PC-3 (cell line): Measurements from ENCODE around the gene CD4. TPM values are rescaled to one million over a fixed set of nuclear protein-coding genes. Genes with fewer than 3 reads are reported as not detected.

Experiments
- ATAC-seq: fragments of 200-7000 bp; cut with Tn5 transposase; 2 replicates; pipeline ENCODE4 v1.9.1; 2020; ENCODE audit warnings: mild to moderate bottlenecking, moderate library complexity
- BruUV-seq: library from RNA; stranded (reverse); fragments of 400-500 nt; replicated peaks from 2 replicates; lab custom pipeline; 2021; lab: Mats Ljungman, UMichigan
- CTCF ChIA-PET: fragments of 300-600 bp; sonication (Branson Sonifier 250); formaldehyde crosslinking; loops from one replicate; lab custom pipeline; 2022; ENCODE audit warnings: antibody characterized with exemption; lab: Charles Lee
- POLR2A ChIA-PET: fragments of 300-600 bp; sonication (Branson Sonifier 250); formaldehyde crosslinking; loops from one replicate; lab custom pipeline; 2022; ENCODE audit warnings: antibody characterized with exemption; ENCODE audit not compliant: unreplicated experiment; lab: Charles Lee
- DNase-seq: peaks from one replicate; pipeline ENCODE4 v3.0.0-alpha.2; 2015
- H2AFZ ChIP-seq: fragments of 300-600 bp; sonication (generic); 2 replicates; pipeline ENCODE4 v1.6.0; 2016; ENCODE audit warnings: antibody characterized with exemption, low read length
- H3F3A ChIP-seq: fragments of 300-600 bp; sonication (generic); one replicate; pipeline ENCODE4 v1.6.0; 2017; ENCODE audit warnings: antibody characterized with exemption, low read length, control low read depth, mild to moderate bottlenecking; ENCODE audit not compliant: unreplicated experiment
- H3K27ac ChIP-seq: fragments of 300-600 bp; sonication (generic); 2 replicates; pipeline ENCODE4 v1.5.1; 2016; ENCODE audit warnings: mild to moderate bottlenecking, low read length
- H3K27me3 ChIP-seq: fragments of 300-600 bp; sonication (generic); 2 replicates; pipeline ENCODE4 v1.6.1; 2016; ENCODE audit warnings: low read length, mixed read lengths
- H3K36me3 ChIP-seq: fragments of 300-600 bp; sonication (generic); 2 replicates; pipeline ENCODE4 v1.6.1; 2016; ENCODE audit warnings: low read depth, mixed run types, low read length, mixed read lengths
- H3K4me1 ChIP-seq: fragments of 300-600 bp; sonication (generic); 2 replicates; pipeline ENCODE4 v1.5.1; 2016; ENCODE audit warnings: low read length; ENCODE audit not compliant: insufficient read depth
- H3K4me2 ChIP-seq: fragments of 300-600 bp; sonication (generic); 2 replicates; pipeline ENCODE4 v1.6.0; 2016; ENCODE audit warnings: low read length
- H3K4me3 ChIP-seq: fragments of 300-600 bp; sonication (generic); 2 replicates; pipeline ENCODE4 v1.5.1; 2016; ENCODE audit warnings: mild to moderate bottlenecking, low read length, mixed read lengths
- H3K79me2 ChIP-seq: fragments of 300-600 bp; sonication (generic); 2 replicates; pipeline ENCODE4 v1.6.1; 2017; ENCODE audit warnings: low read length, mixed read lengths
- H3K9ac ChIP-seq: fragments of 300-600 bp; sonication (generic); 2 replicates; pipeline ENCODE4 v1.6.0; 2016; ENCODE audit warnings: mild to moderate bottlenecking, low read length
- H3K9me2 ChIP-seq: fragments of 300-600 bp; sonication (generic); replicated peaks from 2 replicates; pipeline ENCODE4 v1.6.1; 2016; ENCODE audit warnings: mixed run types, low read length, mixed read lengths
- H3K9me3 ChIP-seq: fragments of 300-600 bp; sonication (generic); 2 replicates; pipeline ENCODE4 v1.6.1; 2016; ENCODE audit warnings: low read length, mixed read lengths
- H4K20me1 ChIP-seq: fragments of 300-600 bp; sonication (generic); 2 replicates; pipeline ENCODE4 v1.6.1; 2016; ENCODE audit warnings: low read length, mixed read lengths
- CTCF ChIP-seq: fragments of 300-600 bp; sonication (generic); conservative IDR thresholded peaks from 2 replicates; pipeline ENCODE4 v1.5.1; 2017; ENCODE audit warnings: antibody characterized with exemption, low read depth, mild to moderate bottlenecking, low read length
- EZH2 ChIP-seq: fragments of 300-600 bp; sonication (generic); IDR thresholded peaks from one replicate; pipeline ENCODE4 v1.6.1; 2017; ENCODE audit warnings: antibody characterized with exemption, mild to moderate bottlenecking, low read length; ENCODE audit not compliant: unreplicated experiment
- EZH2phosphoT487 ChIP-seq: fragments of 300-600 bp; sonication (generic); IDR thresholded peaks from 2 replicates; pipeline ENCODE4 v1.6.1; 2018; ENCODE audit warnings: mild to moderate bottlenecking, antibody characterized with exemption, low read length, borderline replicate concordance
- intact Hi-C: fragments of 100-400 bp; cut with micrococcal nuclease; formaldehyde crosslinking; loops from 2 replicates; pipeline ENCODE4 v1.9.0; 2023
- total RNA-seq: library from RNA; depleted of rRNA; stranded (reverse); fragments of >200 nt; gene quantifications from 2 replicates; pipeline ENCODE4 v1.2.3, GENCODE V29; 2014

Gene CD4
- total RNA-seq, 1 experiment from 2014 or later, result not detected

DNA sequence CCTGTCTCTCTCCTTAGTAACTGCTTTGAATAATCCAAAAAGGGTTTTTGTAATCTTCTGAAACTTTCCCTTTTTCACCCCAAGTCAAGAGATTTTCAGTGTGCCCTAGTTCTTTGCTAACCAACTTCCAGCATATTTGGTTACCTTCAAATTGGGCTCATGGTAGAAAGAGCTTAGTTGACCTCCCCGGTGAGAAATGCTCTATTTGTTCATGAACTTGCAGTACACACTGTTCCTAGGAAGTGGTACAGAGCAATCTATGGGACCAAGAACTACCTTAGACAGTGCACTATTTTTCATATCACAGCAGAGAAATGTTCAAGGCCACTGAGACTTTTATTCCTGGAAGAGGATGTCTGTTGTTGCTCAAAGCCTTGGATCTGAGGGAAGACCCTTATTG, 64.3 kb downstream of the CD4 start:
- BruUV-seq, result no TSS peak
- H3K4me3 ChIP-seq, result peak overlapping the region; percentile 86
- H3K27ac ChIP-seq, result peak overlapping the region; percentile 52; the same call in 1 of the 2 replicates
- ChIA-PET POLR2A (no interaction called here), CTCF (no interaction called here)
- no peak overlapping the region for H2AFZ ChIP-seq
- peaks cover 23% of the 10 kb centered on the region for H3K4me1 ChIP-seq
- ATAC-seq (no peak), DNase-seq (no peak)
- no peaks in the 10 kb centered on the region for H3K9me3 ChIP-seq
- no peak for TF ChIP-seq CTCF
- no peak for TF ChIP-seq EZH2phosphoT487
- no peak for TF ChIP-seq EZH2
- peak overlapping the region; percentile 76 for H3K9ac ChIP-seq
- H3F3A ChIP-seq, result no peaks in the 10 kb centered on the region
- intact Hi-C loops, result loop anchor here (5.0 kb wide), 2 partner anchors 101 to 154 kb away; partner anchors contain the start of gene MLF2
- H4K20me1 ChIP-seq, result no peaks in the 10 kb centered on the region
- H3K36me3 ChIP-seq, result peaks cover 35% of the 10 kb centered on the region
- H3K79me2 ChIP-seq, result peaks cover 55% of the 10 kb centered on the region
- no peaks in the 10 kb centered on the region for H3K9me2 ChIP-seq
- H3K4me2 ChIP-seq, result peak overlapping the region; percentile 99
- no peaks in the 10 kb centered on the region for H3K27me3 ChIP-seq

- POLR2A ChIA-PET, result no interaction called here
- Histone ChIP-seq H3K27ac (no peak overlapping the region), H3K9ac (no peak overlapping the region)
Measured at GRCh38 chr12:6854036-6854435, 64.7 kb downstream of the CD4 start.

More at GRCh38 chr12:6854036-6854435, 64.7 kb downstream of the CD4 start:
- no peak for DNase-seq
- no peaks in the 10 kb centered on the region for H4K20me1 ChIP-seq
- CTCF ChIA-PET, result no interaction called here
- H3F3A ChIP-seq, result no peaks in the 10 kb centered on the region
- TF ChIP-seq EZH2phosphoT487 (no peak), CTCF (no peak), EZH2 (no peak)
- H3K4me2 ChIP-seq, result peak overlapping the region; percentile 99
- no peak overlapping the region for H2AFZ ChIP-seq
- peak overlapping the region; percentile 86 for H3K4me3 ChIP-seq
- peaks cover 23% of the 10 kb centered on the region for H3K4me1 ChIP-seq
- no peaks in the 10 kb centered on the region for H3K9me2 ChIP-seq
- peaks cover 51% of the 10 kb centered on the region for H3K79me2 ChIP-seq
- intact Hi-C loops, result loop anchor here (5.0 kb wide), 2 partner anchors 102 to 153 kb away; partner anchors contain the start of gene MLF2
- no peaks in the 10 kb centered on the region for H3K9me3 ChIP-seq
- no peaks in the 10 kb centered on the region for H3K27me3 ChIP-seq
- H3K36me3 ChIP-seq, result peaks cover 35% of the 10 kb centered on the region
- no peak for ATAC-seq
- no TSS peak for BruUV-seq
